Measurements from ENCODE around the gene PRSS56. TPM values are rescaled to one million over a fixed set of nuclear protein-coding genes. Genes with fewer than 3 reads are reported as not detected.

PRSS56 gene
- total RNA-seq, 1 donor from 2014 or later, result not detected

DNA sequence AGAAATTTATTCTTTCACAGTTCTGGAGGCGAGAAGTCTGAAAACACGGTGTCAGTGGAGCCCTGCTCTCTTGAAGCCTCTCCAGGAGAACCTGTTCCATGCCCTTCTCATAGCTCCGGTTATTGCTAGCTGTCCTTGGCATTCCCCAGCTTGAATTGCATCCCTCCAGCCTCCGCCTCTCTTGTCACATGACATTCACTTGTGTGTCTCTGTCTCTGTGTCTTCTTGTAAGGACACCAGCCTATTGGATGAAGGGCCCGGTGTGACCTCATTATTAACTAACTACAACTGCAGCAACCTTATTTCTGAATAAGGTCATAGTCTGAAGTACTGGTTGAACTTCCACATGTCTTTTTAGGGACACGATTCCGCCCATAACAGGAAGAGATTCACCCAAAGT lies 4.5 kb upstream of the PRSS56 start:
- no peak overlapping the region for H3K27ac ChIP-seq (replicated peaks)
- no peak overlapping the region for H3K4me3 ChIP-seq
- peaks cover 56% of the 10 kb centered on the region for H3K27me3 ChIP-seq (ENCODE audit: low read depth)
- intact Hi-C loops (cut with micrococcal nuclease), result no loop called here
- no peaks in the 10 kb centered on the region for H3K9me3 ChIP-seq (replicated peaks)
- H3K4me1 ChIP-seq, result peaks cover 5% of the 10 kb centered on the region
- no peaks in the 10 kb centered on the region for H3K36me3 ChIP-seq
- DNase-seq, result no peak
- TF ChIP-seq, protein P1, sequence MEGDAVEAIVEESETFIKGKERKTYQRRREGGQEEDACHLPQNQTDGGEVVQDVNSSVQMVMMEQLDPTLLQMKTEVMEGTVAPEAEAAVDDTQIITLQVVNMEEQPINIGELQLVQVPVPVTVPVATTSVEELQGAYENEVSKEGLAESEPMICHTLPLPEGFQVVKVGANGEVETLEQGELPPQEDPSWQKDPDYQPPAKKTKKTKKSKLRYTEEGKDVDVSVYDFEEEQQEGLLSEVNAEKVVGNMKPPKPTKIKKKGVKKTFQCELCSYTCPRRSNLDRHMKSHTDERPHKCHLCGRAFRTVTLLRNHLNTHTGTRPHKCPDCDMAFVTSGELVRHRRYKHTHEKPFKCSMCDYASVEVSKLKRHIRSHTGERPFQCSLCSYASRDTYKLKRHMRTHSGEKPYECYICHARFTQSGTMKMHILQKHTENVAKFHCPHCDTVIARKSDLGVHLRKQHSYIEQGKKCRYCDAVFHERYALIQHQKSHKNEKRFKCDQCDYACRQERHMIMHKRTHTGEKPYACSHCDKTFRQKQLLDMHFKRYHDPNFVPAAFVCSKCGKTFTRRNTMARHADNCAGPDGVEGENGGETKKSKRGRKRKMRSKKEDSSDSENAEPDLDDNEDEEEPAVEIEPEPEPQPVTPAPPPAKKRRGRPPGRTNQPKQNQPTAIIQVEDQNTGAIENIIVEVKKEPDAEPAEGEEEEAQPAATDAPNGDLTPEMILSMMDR (IDR thresholded peaks at IDR 0.05; ENCODE audit: borderline replicate concordance), result no peak

DNA sequence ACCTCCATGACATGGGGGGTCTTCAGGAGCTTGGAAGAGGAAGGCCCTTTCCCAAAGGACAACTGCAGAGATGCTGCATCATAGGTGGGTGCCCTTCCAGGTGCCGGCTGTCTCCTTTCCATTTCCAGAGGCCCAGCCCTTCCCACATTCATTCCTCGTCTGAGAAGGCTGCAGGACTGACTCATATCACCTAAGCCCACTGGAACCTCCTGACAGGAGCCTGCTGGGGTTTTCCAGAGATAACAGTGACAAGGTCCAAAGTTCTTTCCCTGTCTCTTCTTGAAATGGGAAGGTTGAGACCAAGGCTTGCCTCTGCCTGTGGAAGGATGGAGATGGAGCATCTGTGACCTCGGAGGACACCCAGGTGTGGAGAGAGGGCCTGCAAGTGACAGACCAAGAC lies 3.6 kb upstream of the PRSS56 start:
- no peaks in the 10 kb centered on the region for H3K36me3 ChIP-seq
- DNase-seq, result no peak
- peaks cover 2% of the 10 kb centered on the region for H3K4me1 ChIP-seq
- no peak overlapping the region for H3K4me3 ChIP-seq
- intact Hi-C loops (cut with micrococcal nuclease), result no loop called here
- no peak overlapping the region for H3K27ac ChIP-seq (replicated peaks)
- peaks cover 58% of the 10 kb centered on the region for H3K27me3 ChIP-seq (ENCODE audit: low read depth)
- TF ChIP-seq, protein P1 (IDR thresholded peaks at IDR 0.05; ENCODE audit: borderline replicate concordance), result no peak
- H3K9me3 ChIP-seq (replicated peaks), result no peaks in the 10 kb centered on the region

DNA sequence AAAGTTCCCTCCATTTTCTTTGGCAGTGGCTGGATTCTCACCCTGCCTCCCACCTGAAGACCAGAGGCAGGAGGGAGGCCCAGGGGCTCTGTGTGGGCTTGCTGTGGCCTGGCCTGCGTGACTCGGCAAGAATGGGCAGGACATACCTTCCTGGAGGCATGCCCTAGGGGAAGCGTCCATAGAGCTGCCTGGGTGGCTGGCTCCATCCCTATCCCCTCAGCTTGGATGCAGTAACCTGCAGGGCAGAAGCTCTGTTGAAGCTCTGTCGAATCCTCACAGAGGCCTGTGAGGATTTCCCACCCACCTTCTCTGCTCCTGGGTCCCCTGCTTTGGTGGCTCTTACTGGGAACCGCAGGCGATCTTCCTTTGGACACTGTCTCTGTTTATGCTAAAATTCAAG lies 1.3 kb upstream of the PRSS56 start:
- no peak overlapping the region for H3K4me3 ChIP-seq
- H3K27ac ChIP-seq (replicated peaks), result no peak overlapping the region
- intact Hi-C loops (cut with micrococcal nuclease), result no loop called here
- peaks cover 64% of the 10 kb centered on the region for H3K27me3 ChIP-seq (ENCODE audit: low read depth)
- H3K4me1 ChIP-seq, result peaks cover 22% of the 10 kb centered on the region
- no peak for DNase-seq
- H3K36me3 ChIP-seq, result no peaks in the 10 kb centered on the region
- H3K9me3 ChIP-seq (replicated peaks), result no peaks in the 10 kb centered on the region
- TF ChIP-seq, protein P1 (IDR thresholded peaks at IDR 0.05; ENCODE audit: borderline replicate concordance), result no peak

DNA sequence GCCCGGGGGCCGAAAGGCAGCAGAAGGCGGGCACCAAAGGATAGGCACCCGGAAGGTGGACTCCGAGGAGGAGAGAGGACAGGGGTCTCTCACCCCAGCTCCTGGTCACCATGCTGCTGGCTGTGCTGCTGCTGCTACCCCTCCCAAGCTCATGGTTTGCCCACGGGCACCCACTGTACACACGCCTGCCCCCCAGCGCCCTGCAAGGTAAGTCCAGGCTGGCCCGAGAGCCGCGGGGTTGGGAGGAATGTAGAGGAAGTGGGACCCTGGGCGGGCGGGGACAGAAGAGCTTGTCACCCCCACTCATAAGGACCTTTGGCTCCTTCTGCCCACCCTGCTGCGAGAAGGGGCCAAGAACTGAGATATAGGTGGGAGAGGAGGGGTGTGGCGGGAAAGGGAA lies 301 bp downstream of the PRSS56 start:
- Histone ChIP-seq H3K9me3 (replicated peaks) (no peaks in the 10 kb centered on the region), H3K27me3 (ENCODE audit: low read depth) (peaks cover 81% of the 10 kb centered on the region), H3K36me3 (no peaks in the 10 kb centered on the region), H3K4me3 (no peak overlapping the region), H3K4me1 (peaks cover 39% of the 10 kb centered on the region), H3K27ac (replicated peaks) (no peak overlapping the region)
- no peak for DNase-seq
- TF ChIP-seq, protein P1 (IDR thresholded peaks at IDR 0.05; ENCODE audit: borderline replicate concordance), result no peak
- intact Hi-C loops (cut with micrococcal nuclease), result no loop called here

DNA sequence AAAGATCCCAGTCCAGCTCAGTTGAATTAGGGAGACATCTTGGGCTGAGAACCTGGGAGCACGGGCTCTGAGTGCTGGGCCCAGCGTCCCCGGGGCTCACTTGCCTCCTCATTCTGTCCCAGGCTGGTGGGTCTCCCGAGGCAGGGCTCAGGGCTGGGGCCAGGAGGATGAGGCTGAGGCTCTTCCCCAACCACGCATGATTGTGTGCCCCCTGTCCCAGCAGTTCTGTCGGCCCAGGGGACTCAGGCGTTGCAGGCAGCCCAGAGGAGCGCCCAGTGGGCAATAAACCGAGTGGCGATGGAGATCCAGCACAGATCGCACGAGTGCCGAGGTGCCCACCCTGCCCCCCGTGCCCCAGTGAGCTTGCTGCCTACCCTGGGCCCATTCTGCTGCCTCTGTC lies 910 bp downstream of the PRSS56 start:
- intact Hi-C loops (cut with micrococcal nuclease), result no loop called here

More for the DNA sequence above, 910 bp downstream of the PRSS56 start:
- TF ChIP-seq, protein P1 (IDR thresholded peaks at IDR 0.05; ENCODE audit: borderline replicate concordance), result no peak
- H3K4me3 ChIP-seq, result no peak overlapping the region
- DNase-seq, result no peak
- H3K4me1 ChIP-seq, result peaks cover 44% of the 10 kb centered on the region
- peaks cover 87% of the 10 kb centered on the region for H3K27me3 ChIP-seq (ENCODE audit: low read depth)
- H3K9me3 ChIP-seq (replicated peaks), result no peaks in the 10 kb centered on the region
- no peaks in the 10 kb centered on the region for H3K36me3 ChIP-seq
- H3K27ac ChIP-seq (replicated peaks), result no peak overlapping the region
